Measurements from ENCODE around the gene LRRC31. TPM values are rescaled to one million over a fixed set of nuclear protein-coding genes. Genes with fewer than 3 reads are reported as not detected.

Gene LRRC31
- total RNA-seq, 1 donor, result not detected

DNA sequence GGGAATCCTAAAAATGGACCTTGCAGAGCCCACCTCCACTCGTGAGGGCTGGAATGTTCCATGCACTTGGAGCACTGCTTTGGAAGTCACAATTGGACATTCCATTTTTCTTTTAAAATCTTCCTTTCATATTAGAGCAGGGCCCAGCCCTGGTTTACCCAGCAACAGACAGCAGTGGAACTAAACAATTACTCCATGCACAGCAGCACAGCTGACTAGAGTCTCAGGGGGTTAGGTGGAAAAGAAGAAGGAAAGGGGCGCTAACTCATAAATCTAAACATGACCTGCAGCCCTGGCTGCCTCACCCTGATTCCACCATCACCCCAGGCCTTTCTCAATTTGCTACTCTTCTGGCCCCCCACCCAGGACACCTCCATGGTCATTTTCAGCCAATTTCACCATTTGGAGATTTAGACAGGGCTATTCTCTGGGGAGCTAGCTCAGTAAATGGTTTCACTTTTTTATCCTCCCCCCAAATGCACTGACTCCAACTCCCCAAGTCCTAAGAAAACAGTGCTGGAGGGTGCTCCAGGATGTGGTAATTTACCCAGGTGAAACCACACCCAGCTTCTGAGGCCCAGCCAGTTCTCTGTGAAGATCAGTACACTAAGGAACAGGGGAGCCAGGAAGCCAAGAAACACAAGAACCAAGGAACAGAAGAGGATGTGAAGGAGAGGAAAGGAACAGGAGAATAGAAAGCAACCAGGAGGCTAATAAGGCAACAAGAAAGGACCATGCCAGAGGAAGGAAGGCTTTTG, 1.6 kb upstream of the LRRC31 start:
- Histone ChIP-seq H3K4me3 (ENCODE audit: insufficient read depth, low read length) (no peak overlapping the region), H2AFZ (ENCODE audit: low read length) (no peak overlapping the region), H3K79me2 (ENCODE audit: insufficient read depth, low read length) (no peaks in the 10 kb centered on the region), H3K36me3 (ENCODE audit: insufficient read depth, low read length) (no peaks in the 10 kb centered on the region), H3K4me1 (ENCODE audit: insufficient read depth, low read length) (no peaks in the 10 kb centered on the region), H3K27me3 (ENCODE audit: insufficient read depth, low read length) (peaks cover 7% of the 10 kb centered on the region), H4K20me1 (ENCODE audit: insufficient read depth, low read length) (no peaks in the 10 kb centered on the region), H3K27ac (ENCODE audit: low read depth, low read length) (no peak overlapping the region), H3K9me3 (ENCODE audit: low read depth, low read length) (no peaks in the 10 kb centered on the region), H3K4me2 (ENCODE audit: insufficient read depth, low read length) (no peak overlapping the region)
- TF ChIP-seq, protein P1, sequence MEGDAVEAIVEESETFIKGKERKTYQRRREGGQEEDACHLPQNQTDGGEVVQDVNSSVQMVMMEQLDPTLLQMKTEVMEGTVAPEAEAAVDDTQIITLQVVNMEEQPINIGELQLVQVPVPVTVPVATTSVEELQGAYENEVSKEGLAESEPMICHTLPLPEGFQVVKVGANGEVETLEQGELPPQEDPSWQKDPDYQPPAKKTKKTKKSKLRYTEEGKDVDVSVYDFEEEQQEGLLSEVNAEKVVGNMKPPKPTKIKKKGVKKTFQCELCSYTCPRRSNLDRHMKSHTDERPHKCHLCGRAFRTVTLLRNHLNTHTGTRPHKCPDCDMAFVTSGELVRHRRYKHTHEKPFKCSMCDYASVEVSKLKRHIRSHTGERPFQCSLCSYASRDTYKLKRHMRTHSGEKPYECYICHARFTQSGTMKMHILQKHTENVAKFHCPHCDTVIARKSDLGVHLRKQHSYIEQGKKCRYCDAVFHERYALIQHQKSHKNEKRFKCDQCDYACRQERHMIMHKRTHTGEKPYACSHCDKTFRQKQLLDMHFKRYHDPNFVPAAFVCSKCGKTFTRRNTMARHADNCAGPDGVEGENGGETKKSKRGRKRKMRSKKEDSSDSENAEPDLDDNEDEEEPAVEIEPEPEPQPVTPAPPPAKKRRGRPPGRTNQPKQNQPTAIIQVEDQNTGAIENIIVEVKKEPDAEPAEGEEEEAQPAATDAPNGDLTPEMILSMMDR (IDR thresholded peaks at IDR 0.05; ENCODE audit: extremely low read depth, low read depth, low read length), result no peak
- DNase-seq (ENCODE audit: insufficient read length, low spot score, missing footprints), result no peak

DNA sequence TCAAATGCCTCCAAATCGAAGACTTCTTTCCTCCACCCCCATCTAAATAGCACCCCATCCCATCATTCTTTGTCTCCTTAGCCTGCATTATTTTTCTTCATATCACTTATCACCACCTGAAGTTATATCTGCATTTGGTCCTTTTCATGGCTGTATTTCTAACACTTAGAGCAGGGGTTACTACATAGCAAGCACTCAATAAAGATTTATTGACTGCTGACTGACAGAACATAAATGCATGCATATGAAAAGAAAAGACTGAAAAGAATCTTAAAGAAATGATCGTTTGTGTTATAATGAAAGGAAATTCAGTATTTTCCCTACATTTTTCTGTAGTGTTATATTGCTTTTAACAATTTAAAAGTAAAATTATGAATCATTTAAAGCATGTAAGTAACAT, 1.4 kb downstream of the LRRC31 start:
- H3K4me3 ChIP-seq (ENCODE audit: insufficient read depth, low read length), result no peak overlapping the region
- H3K36me3 ChIP-seq (ENCODE audit: insufficient read depth, low read length), result no peaks in the 10 kb centered on the region
- no peak overlapping the region for H3K4me2 ChIP-seq (ENCODE audit: insufficient read depth, low read length)
- no peaks in the 10 kb centered on the region for H4K20me1 ChIP-seq (ENCODE audit: insufficient read depth, low read length)
- TF ChIP-seq, protein P1 (IDR thresholded peaks at IDR 0.05; ENCODE audit: extremely low read depth, low read depth, low read length), result no peak
- peaks cover 9% of the 10 kb centered on the region for H3K27me3 ChIP-seq (ENCODE audit: insufficient read depth, low read length)
- no peaks in the 10 kb centered on the region for H3K79me2 ChIP-seq (ENCODE audit: insufficient read depth, low read length)
- DNase-seq (ENCODE audit: insufficient read length, low spot score, missing footprints), result no peak
- H3K4me1 ChIP-seq (ENCODE audit: insufficient read depth, low read length), result no peaks in the 10 kb centered on the region
- H3K9me3 ChIP-seq (ENCODE audit: low read depth, low read length), result no peaks in the 10 kb centered on the region
- no peak overlapping the region for H2AFZ ChIP-seq (ENCODE audit: low read length)
- H3K27ac ChIP-seq (ENCODE audit: low read depth, low read length), result no peak overlapping the region

- TF ChIP-seq, protein P1 (IDR thresholded peaks at IDR 0.05; ENCODE audit: extremely low read depth, low read depth, low read length), result no peak
- H3K4me1 ChIP-seq (ENCODE audit: insufficient read depth, low read length), result no peaks in the 10 kb centered on the region
- H3K36me3 ChIP-seq (ENCODE audit: insufficient read depth, low read length), result no peaks in the 10 kb centered on the region
These were observed 2.0 kb downstream of the LRRC31 start for GRCh38 chr3:169867584-169868210.

GRCh38 chr3:169865176-169865767, 4.5 kb downstream of the LRRC31 start:
- Histone ChIP-seq H3K9me3 (ENCODE audit: low read depth, low read length) (no peaks in the 10 kb centered on the region), H3K27ac (ENCODE audit: low read depth, low read length) (no peak overlapping the region), H3K36me3 (ENCODE audit: insufficient read depth, low read length) (no peaks in the 10 kb centered on the region), H3K4me2 (ENCODE audit: insufficient read depth, low read length) (no peak overlapping the region), H3K4me3 (ENCODE audit: insufficient read depth, low read length) (no peak overlapping the region), H2AFZ (ENCODE audit: low read length) (no peak overlapping the region), H4K20me1 (ENCODE audit: insufficient read depth, low read length) (no peaks in the 10 kb centered on the region), H3K79me2 (ENCODE audit: insufficient read depth, low read length) (no peaks in the 10 kb centered on the region), H3K4me1 (ENCODE audit: insufficient read depth, low read length) (no peaks in the 10 kb centered on the region), H3K27me3 (ENCODE audit: insufficient read depth, low read length) (peaks cover 5% of the 10 kb centered on the region)
- DNase-seq (ENCODE audit: insufficient read length, low spot score, missing footprints), result no peak
- TF ChIP-seq, protein P1 (IDR thresholded peaks at IDR 0.05; ENCODE audit: extremely low read depth, low read depth, low read length), result no peak

More at GRCh38 chr3:169867584-169868210, 2.0 kb downstream of the LRRC31 start:
- Histone ChIP-seq H3K4me3 (ENCODE audit: insufficient read depth, low read length) (no peak overlapping the region), H3K4me2 (ENCODE audit: insufficient read depth, low read length) (no peak overlapping the region), H2AFZ (ENCODE audit: low read length) (no peak overlapping the region), H3K27me3 (ENCODE audit: insufficient read depth, low read length) (peaks cover 6% of the 10 kb centered on the region), H3K79me2 (ENCODE audit: insufficient read depth, low read length) (no peaks in the 10 kb centered on the region), H3K27ac (ENCODE audit: low read depth, low read length) (no peak overlapping the region), H4K20me1 (ENCODE audit: insufficient read depth, low read length) (no peaks in the 10 kb centered on the region), H3K9me3 (ENCODE audit: low read depth, low read length) (no peaks in the 10 kb centered on the region)
- no peak for DNase-seq (ENCODE audit: insufficient read length, low spot score, missing footprints)
